HCT116 (cell line): ENCODE measurements around the gene TMEM238L. TPM values are rescaled to one million over a fixed set of nuclear protein-coding genes. Genes with fewer than 3 reads are reported as not detected.

ENCODE experiments used
- ATAC-seq: fragments of 200-7000 bp; cut with Tn5 transposase; 2 replicates; pipeline ENCODE4 v1.9.1; 2020; ENCODE audit warnings: mild to moderate bottlenecking, moderate library complexity
- BruUV-seq: library from RNA; stranded (reverse); fragments of 400-500 nt; replicated peaks from 2 replicates; lab custom pipeline; 2021; lab: Mats Ljungman, UMichigan
- CTCF ChIA-PET: fragments of 300-600 bp; sonication (Branson Sonifier 250); formaldehyde crosslinking; loops from one replicate; lab custom pipeline; 2021; ENCODE audit warnings: antibody characterized with exemption; lab: Charles Lee
- POLR2A ChIA-PET: fragments of 300-600, 350-600 bp; sonication (Branson Sonifier 250); formaldehyde crosslinking; loops from one replicate; lab custom pipeline; 2021; ENCODE audit warnings: antibody characterized with exemption; lab: Charles Lee
- RAD21 ChIA-PET, 2 experiments: fragments of 300-600 bp; sonication (Branson Sonifier 250); formaldehyde crosslinking; loops; one replicate each; lab custom pipeline; 2023; ENCODE audit warnings: low total read pairs in 2 of 2; ENCODE audit not compliant: uncharacterized antibody in 2 of 2, unreplicated experiment in 2 of 2, low non-redundant PET in 1 of 2; lab: Charles Lee
- DNase-seq: peaks from one replicate; pipeline ENCODE4 v3.0.0-alpha.2; 2010; ENCODE audit warnings: low read depth, low spot score
- H2AFZ ChIP-seq: fragments of 200-600 bp; shearing (Covaris generic), sonication (generic); 2 replicates; pipeline ENCODE4 v1.6.1; 2017; ENCODE audit warnings: low read depth, mixed run types, mixed read lengths, antibody characterized with exemption, low read length; ENCODE audit not compliant: poor library complexity, severe bottlenecking
- H3K27ac ChIP-seq: 2 replicates; pipeline ENCODE4 v1.5.1; 2012; ENCODE audit warnings: low read depth, low read length
- H3K27me3 ChIP-seq: fragments of 200-600 bp; sonication (generic); 2 replicates; pipeline ENCODE4 v1.6.1; 2016; ENCODE audit warnings: mixed run types, low read length, mixed read lengths; ENCODE audit not compliant: insufficient read depth
- H3K36me3 ChIP-seq, 2 experiments: fragments of 200-500 bp in 1 of 2; fragments of 200-600 bp in 1 of 2; sonication (Bioruptor generic) in 1 of 2; sonication (generic) in 1 of 2; 2 replicates each; pipeline versions ENCODE4 v1.5.1 to v1.6.1; 2014 to 2016; ENCODE audit warnings: low read length in 2 of 2, inconsistent platforms in 1 of 2, mixed read lengths in 1 of 2, mixed run types in 1 of 2; ENCODE audit not compliant: insufficient read depth in 2 of 2, control insufficient read depth in 1 of 2
- H3K4me1 ChIP-seq, 2 experiments: fragments of 200-600 bp in 1 of 2; sonication (generic) in 1 of 2; 2 replicates each; pipeline versions ENCODE4 v1.5.1 to v1.6.1; 2012 to 2017; ENCODE audit warnings: low read length in 2 of 2, inconsistent platforms in 1 of 2, mild to moderate bottlenecking in 1 of 2, mixed read lengths in 1 of 2, mixed run types in 1 of 2, moderate library complexity in 1 of 2; ENCODE audit not compliant: insufficient read depth in 2 of 2, control insufficient read depth in 1 of 2
- H3K4me2 ChIP-seq: fragments of 200-600 bp; sonication (generic); 2 replicates; pipeline ENCODE4 v1.6.1; 2017; ENCODE audit warnings: mixed run types, low read length, mixed read lengths
- H3K4me3 ChIP-seq, 2 experiments: fragments of 200-600 bp in 1 of 2; sonication (generic) in 1 of 2; replicated peaks in 1 of 2; 2 replicates each; pipeline ENCODE4 v1.5.1; 2011 to 2016; ENCODE audit warnings: low read length in 2 of 2, control low read depth in 1 of 2, low read depth in 1 of 2, mild to moderate bottlenecking in 1 of 2, mixed read lengths in 1 of 2, mixed run types in 1 of 2
- H3K79me2 ChIP-seq: fragments of 200-600 bp; sonication (generic); 2 replicates; pipeline ENCODE4 v1.6.1; 2017; ENCODE audit warnings: mild to moderate bottlenecking, mixed run types, low read length, moderate library complexity, mixed read lengths; ENCODE audit not compliant: insufficient read depth
- H3K9ac ChIP-seq: fragments of 200-600 bp; sonication (generic); 2 replicates; pipeline ENCODE4 v1.6.1; 2016; ENCODE audit warnings: low read length, mixed read lengths
- H3K9me2 ChIP-seq: fragments of 200-600 bp; sonication (generic), shearing (Covaris generic); 2 replicates; pipeline ENCODE4 v1.6.1; 2017; ENCODE audit warnings: mixed run types, mild to moderate bottlenecking, moderate library complexity; ENCODE audit not compliant: insufficient read depth
- H3K9me3 ChIP-seq, 2 experiments: fragments of 200-500 bp in 1 of 2; fragments of 200-600 bp in 1 of 2; sonication (Bioruptor generic) in 1 of 2; sonication (generic) in 1 of 2; 2 replicates each; pipeline ENCODE4 v1.6.1; 2014 to 2017; ENCODE audit warnings: low read length in 2 of 2, mixed read lengths in 2 of 2, inconsistent platforms in 1 of 2, low read depth in 1 of 2, mild to moderate bottlenecking in 1 of 2, mixed run types in 1 of 2, moderate library complexity in 1 of 2; ENCODE audit not compliant: control insufficient read depth in 1 of 2, insufficient read depth in 1 of 2
- H4K20me1 ChIP-seq: fragments of 200-600 bp; sonication (generic), shearing (Covaris generic); 2 replicates; pipeline ENCODE4 v1.6.1; 2017; ENCODE audit warnings: mixed run types, mild to moderate bottlenecking, moderate library complexity; ENCODE audit not compliant: insufficient read depth
- CBX3 ChIP-seq: IDR thresholded peaks from 2 replicates; pipeline ENCODE4 v1.6.1; 2012; ENCODE audit warnings: low read depth
- EGR1 ChIP-seq: IDR thresholded peaks from 2 replicates; pipeline ENCODE4 v1.6.1; 2012; ENCODE audit warnings: low read depth
- ELF1 ChIP-seq: IDR thresholded peaks from 2 replicates; pipeline ENCODE4 v1.6.1; 2012; ENCODE audit warnings: low read depth, borderline replicate concordance
- EZH2 ChIP-seq: fragments of 200-600 bp; sonication (generic); IDR thresholded peaks from 2 replicates; pipeline ENCODE4 v1.6.1; 2017; ENCODE audit warnings: antibody characterized with exemption, mixed run types
- EZH2phosphoT487 ChIP-seq: fragments of 200-600 bp; IDR thresholded peaks from 2 replicates; pipeline ENCODE4 v1.6.1; 2018; ENCODE audit warnings: antibody characterized with exemption, borderline replicate concordance
- JUND ChIP-seq: IDR thresholded peaks from 2 replicates; pipeline ENCODE4 v1.6.1; 2012
- POLR2A ChIP-seq: IDR thresholded peaks from 2 replicates; pipeline ENCODE4 v1.7.0; 2011; ENCODE audit warnings: borderline replicate concordance; ENCODE audit not compliant: insufficient read depth, insufficient read length; ENCODE audit errors: extremely low read depth
- POLR2AphosphoS5 ChIP-seq: IDR thresholded peaks from 2 replicates; pipeline ENCODE4 v1.6.1; 2011; ENCODE audit warnings: mild to moderate bottlenecking, low read depth, low read length, moderate library complexity
- RAD21 ChIP-seq: IDR thresholded peaks from 2 replicates; pipeline ENCODE4 v1.6.1; 2012; ENCODE audit warnings: low read depth, mild to moderate bottlenecking
- SP1 ChIP-seq: IDR thresholded peaks from 2 replicates; pipeline ENCODE4 v1.6.1; 2012; ENCODE audit warnings: low read depth
- SRF ChIP-seq: IDR thresholded peaks from 2 replicates; pipeline ENCODE4 v1.6.1; 2012; ENCODE audit warnings: low read depth
- TCF7L2 ChIP-seq: IDR thresholded peaks from 2 replicates; pipeline ENCODE4 v1.7.0; 2011; ENCODE audit warnings: borderline replicate concordance, inconsistent platforms; ENCODE audit not compliant: insufficient read depth, insufficient read length; ENCODE audit errors: extremely low read depth
- YY1 ChIP-seq: IDR thresholded peaks from 2 replicates; pipeline ENCODE4 v1.6.1; 2011; ENCODE audit warnings: low read length, low read depth, moderate library complexity, mild to moderate bottlenecking; ENCODE audit not compliant: insufficient replicate concordance; ENCODE audit errors: extremely low read depth
- ZBTB33 ChIP-seq: IDR thresholded peaks from 2 replicates; pipeline ENCODE4 v1.6.1; 2011; ENCODE audit warnings: mild to moderate bottlenecking, low read length, moderate library complexity; ENCODE audit not compliant: insufficient replicate concordance; ENCODE audit errors: extremely low read depth
- ZFX ChIP-seq: fragments of 450-650 bp; IDR thresholded peaks from 2 replicates; pipeline ENCODE4 v1.6.1; 2017
- intact Hi-C: fragments of 100-400 bp; cut with micrococcal nuclease; formaldehyde crosslinking; loops from 2 replicates; pipeline ENCODE4 v1.10.0; 2022
- total RNA-seq: library from RNA; stranded (reverse); gene quantifications from one replicate; pipeline ENCODE4 v1.2.1, GENCODE V29; 2021; ENCODE audit not compliant: unreplicated experiment
- TF ChIP-seq, protein P1 (sequence below): IDR thresholded peaks from 2 replicates; pipeline ENCODE4 v1.6.1; 2012
- TF ChIP-seq, protein P2 (sequence below): IDR thresholded peaks from 2 replicates; pipeline ENCODE4 v1.6.1; 2012; ENCODE audit warnings: low read depth
- TF ChIP-seq, protein P3 (sequence below): IDR thresholded peaks from 2 replicates; pipeline ENCODE4 v1.6.1; 2012
- TF ChIP-seq, protein P4 (sequence below), 3 experiments: fragments of 200-600 bp in 1 of 3; sonication (generic) in 1 of 3; IDR thresholded peaks in 2 of 3; conservative IDR thresholded peaks in 1 of 3; 2 replicates each; pipeline ENCODE4 v1.5.1; 2012 to 2017; ENCODE audit warnings: low read depth in 2 of 3, low read length in 2 of 3, antibody characterized with exemption in 1 of 3, borderline replicate concordance in 1 of 3, control low read depth in 1 of 3, mild to moderate bottlenecking in 1 of 3, mixed read lengths in 1 of 3, mixed run types in 1 of 3, moderate library complexity in 1 of 3; ENCODE audit not compliant: insufficient read depth in 1 of 3

TMEM238L gene
- total RNA-seq, 1 experiment from 2014 or later = not detected

DNA sequence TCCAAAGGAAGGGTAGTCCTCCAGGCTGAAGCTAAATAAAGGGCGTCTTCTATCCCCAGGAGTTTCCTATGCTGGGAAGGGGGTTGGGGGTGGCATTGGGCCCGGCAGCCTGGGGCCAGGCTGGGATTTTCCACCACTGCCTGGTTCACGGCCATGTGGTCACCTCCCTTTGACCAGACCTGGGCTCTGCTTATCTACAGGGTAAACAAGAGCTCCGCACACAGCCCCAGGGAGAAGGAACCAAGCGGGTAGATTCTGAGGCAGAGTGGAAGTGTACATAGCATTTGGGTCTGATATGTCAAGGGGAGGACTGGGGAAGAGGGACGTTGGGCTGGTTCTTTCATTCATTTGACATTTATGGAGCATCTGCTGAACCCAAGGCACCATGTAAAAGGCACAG, 46.8 kb downstream of the TMEM238L start:
- H3K27ac ChIP-seq = no peak overlapping the region
- ChIA-PET CTCF (no interaction called here), RAD21 (no interaction called here), POLR2A (no interaction called here)
- no peaks in the 10 kb centered on the region for H3K36me3 ChIP-seq
- intact Hi-C loops = no loop called here
- no peaks in the 10 kb centered on the region for H3K9me2 ChIP-seq
- no peak overlapping the region for H3K4me3 ChIP-seq
- no peaks in the 10 kb centered on the region for H3K79me2 ChIP-seq
- ATAC-seq = no peak
- no peaks in the 10 kb centered on the region for H3K4me1 ChIP-seq
- no peak overlapping the region for H3K9ac ChIP-seq
- H4K20me1 ChIP-seq = no peaks in the 10 kb centered on the region
- H2AFZ ChIP-seq = no peak overlapping the region
- no peaks in the 10 kb centered on the region for H3K9me3 ChIP-seq
- no TSS peak for BruUV-seq
- H3K4me2 ChIP-seq = no peak overlapping the region
- DNase-seq = no peak
- H3K27me3 ChIP-seq = no peaks in the 10 kb centered on the region
- TF ChIP-seq RAD21 (no peak), JUND (no peak), POLR2A (no peak), EZH2phosphoT487 (no peak), TCF7L2 (no peak), CBX3 (no peak), POLR2AphosphoS5 (no peak), ZBTB33 (no peak), ZFX (no peak), ELF1 (no peak), EZH2 (no peak), SP1 (no peak), SRF (no peak), YY1 (no peak), EGR1 (no peak)
- TF ChIP-seq, protein P1, sequence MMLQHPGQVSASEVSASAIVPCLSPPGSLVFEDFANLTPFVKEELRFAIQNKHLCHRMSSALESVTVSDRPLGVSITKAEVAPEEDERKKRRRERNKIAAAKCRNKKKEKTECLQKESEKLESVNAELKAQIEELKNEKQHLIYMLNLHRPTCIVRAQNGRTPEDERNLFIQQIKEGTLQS = no peak
- TF ChIP-seq, protein P2, sequence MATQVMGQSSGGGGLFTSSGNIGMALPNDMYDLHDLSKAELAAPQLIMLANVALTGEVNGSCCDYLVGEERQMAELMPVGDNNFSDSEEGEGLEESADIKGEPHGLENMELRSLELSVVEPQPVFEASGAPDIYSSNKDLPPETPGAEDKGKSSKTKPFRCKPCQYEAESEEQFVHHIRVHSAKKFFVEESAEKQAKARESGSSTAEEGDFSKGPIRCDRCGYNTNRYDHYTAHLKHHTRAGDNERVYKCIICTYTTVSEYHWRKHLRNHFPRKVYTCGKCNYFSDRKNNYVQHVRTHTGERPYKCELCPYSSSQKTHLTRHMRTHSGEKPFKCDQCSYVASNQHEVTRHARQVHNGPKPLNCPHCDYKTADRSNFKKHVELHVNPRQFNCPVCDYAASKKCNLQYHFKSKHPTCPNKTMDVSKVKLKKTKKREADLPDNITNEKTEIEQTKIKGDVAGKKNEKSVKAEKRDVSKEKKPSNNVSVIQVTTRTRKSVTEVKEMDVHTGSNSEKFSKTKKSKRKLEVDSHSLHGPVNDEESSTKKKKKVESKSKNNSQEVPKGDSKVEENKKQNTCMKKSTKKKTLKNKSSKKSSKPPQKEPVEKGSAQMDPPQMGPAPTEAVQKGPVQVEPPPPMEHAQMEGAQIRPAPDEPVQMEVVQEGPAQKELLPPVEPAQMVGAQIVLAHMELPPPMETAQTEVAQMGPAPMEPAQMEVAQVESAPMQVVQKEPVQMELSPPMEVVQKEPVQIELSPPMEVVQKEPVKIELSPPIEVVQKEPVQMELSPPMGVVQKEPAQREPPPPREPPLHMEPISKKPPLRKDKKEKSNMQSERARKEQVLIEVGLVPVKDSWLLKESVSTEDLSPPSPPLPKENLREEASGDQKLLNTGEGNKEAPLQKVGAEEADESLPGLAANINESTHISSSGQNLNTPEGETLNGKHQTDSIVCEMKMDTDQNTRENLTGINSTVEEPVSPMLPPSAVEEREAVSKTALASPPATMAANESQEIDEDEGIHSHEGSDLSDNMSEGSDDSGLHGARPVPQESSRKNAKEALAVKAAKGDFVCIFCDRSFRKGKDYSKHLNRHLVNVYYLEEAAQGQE = no peak
- TF ChIP-seq, protein P3, sequence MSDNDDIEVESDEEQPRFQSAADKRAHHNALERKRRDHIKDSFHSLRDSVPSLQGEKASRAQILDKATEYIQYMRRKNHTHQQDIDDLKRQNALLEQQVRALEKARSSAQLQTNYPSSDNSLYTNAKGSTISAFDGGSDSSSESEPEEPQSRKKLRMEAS = no peak
- TF ChIP-seq, protein P4, sequence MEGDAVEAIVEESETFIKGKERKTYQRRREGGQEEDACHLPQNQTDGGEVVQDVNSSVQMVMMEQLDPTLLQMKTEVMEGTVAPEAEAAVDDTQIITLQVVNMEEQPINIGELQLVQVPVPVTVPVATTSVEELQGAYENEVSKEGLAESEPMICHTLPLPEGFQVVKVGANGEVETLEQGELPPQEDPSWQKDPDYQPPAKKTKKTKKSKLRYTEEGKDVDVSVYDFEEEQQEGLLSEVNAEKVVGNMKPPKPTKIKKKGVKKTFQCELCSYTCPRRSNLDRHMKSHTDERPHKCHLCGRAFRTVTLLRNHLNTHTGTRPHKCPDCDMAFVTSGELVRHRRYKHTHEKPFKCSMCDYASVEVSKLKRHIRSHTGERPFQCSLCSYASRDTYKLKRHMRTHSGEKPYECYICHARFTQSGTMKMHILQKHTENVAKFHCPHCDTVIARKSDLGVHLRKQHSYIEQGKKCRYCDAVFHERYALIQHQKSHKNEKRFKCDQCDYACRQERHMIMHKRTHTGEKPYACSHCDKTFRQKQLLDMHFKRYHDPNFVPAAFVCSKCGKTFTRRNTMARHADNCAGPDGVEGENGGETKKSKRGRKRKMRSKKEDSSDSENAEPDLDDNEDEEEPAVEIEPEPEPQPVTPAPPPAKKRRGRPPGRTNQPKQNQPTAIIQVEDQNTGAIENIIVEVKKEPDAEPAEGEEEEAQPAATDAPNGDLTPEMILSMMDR (IDR thresholded peaks at IDR 0.05 in 2 of 3, conservative IDR thresholded peaks at IDR 0.05 in 1 of 3; ENCODE audit: borderline replicate concordance in 1 of 3, insufficient read depth in 1 of 3, low read depth in 2 of 3, low read length in 2 of 3) = no peak
